Loucy (cell line): ENCODE results near the gene MYL12B.

Experiments used
- EZH2phosphoT487 ChIP-seq: fragments of 200-600 bp; IDR thresholded peaks from 2 replicates; pipeline ENCODE4 v1.6.1; 2018; ENCODE audit warnings: antibody characterized with exemption, mild to moderate bottlenecking, moderate library complexity, borderline replicate concordance
- TF ChIP-seq, protein P1 (sequence below): fragments of 200-600 bp; sonication (generic); conservative IDR thresholded peaks from 2 replicates; pipeline ENCODE4 v1.5.1; 2014; ENCODE audit warnings: mild to moderate bottlenecking, antibody characterized with exemption, low read length

DNA sequence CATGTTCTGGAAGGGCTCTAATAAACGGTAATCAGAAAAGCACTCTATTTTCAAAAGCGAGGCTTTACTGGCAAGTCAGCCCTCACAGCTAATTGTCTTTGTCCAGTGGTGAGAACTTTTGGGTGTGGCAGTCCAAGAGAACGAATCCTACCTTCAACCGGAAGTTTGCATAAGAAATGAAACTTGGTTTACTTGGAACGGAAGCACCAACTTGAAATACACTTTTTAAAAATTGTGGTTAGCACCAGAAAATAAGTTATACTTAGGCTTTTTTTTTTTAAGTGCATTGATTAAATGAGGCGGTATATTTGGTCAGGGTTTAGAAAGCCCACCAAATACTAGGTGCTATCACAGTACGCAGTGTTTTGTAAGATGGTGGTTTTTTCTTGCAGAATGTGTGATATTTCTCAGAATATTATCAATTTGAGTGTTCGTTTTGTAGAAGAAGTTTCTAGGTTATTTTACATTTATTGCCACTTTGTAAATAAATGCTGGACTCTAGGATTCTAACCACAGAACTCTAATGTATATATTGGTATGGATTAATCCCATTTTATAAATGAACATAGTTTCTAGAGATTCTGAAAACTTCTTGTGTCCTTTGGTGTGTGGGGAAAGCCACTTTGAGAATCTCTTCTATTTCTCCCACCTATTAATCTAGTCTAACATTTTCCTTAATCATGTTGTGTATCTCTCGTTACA, 13.1 kb upstream of the MYL12B start:
- TF ChIP-seq EZH2phosphoT487 = no peak
- TF ChIP-seq, protein P1, sequence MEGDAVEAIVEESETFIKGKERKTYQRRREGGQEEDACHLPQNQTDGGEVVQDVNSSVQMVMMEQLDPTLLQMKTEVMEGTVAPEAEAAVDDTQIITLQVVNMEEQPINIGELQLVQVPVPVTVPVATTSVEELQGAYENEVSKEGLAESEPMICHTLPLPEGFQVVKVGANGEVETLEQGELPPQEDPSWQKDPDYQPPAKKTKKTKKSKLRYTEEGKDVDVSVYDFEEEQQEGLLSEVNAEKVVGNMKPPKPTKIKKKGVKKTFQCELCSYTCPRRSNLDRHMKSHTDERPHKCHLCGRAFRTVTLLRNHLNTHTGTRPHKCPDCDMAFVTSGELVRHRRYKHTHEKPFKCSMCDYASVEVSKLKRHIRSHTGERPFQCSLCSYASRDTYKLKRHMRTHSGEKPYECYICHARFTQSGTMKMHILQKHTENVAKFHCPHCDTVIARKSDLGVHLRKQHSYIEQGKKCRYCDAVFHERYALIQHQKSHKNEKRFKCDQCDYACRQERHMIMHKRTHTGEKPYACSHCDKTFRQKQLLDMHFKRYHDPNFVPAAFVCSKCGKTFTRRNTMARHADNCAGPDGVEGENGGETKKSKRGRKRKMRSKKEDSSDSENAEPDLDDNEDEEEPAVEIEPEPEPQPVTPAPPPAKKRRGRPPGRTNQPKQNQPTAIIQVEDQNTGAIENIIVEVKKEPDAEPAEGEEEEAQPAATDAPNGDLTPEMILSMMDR = no peak
